ENCODE data around the gene YJU2.
"Not testable (repeated sequence)": the region's sequence is repeated elsewhere in the genome, so short reads cannot be mapped to it uniquely, and the experiment has no call there.

Gene YJU2

DNA sequence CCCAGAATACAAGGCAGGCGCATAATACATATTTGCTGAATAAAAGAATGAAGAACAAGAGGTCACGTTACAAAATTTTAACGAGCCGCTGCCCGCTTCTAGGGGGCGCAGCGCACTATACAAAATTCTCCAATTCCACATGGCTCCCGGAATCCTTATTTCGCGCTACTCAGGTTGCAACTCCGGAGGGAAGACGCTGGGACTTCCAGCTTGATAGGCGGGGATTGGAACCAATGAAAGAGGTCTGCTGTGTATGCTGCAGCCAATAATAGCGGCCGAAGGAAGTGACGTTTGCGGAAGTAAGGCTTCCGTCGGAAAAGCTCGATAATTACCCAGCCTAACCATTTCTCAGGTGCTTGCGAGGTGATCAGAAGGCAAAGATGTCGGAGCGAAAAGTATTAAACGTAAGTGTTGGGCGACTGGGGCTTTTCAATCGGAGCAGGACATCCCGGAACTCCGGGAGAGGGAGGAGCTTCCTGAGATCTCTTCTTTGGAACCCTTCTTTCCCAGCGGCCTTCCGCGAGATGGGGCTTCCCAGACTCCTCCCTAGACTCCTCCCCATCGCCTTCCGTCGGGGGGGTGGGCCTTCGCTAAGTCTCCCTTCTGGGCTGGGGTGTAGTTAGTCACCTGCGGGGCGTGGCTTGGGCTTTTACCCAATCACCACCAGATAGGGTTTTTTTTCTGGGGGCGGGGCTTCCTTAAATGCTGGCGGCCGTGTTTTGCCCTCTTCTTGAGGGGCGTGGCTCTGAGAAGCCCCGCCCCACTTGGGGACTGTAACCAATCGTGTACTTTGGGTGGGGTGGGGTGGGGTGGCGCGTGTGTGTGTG lies at the start of gene YJU2:
YJU2 (plus strand) TSS at position 314 of the 827 bp plus-strand sequence; CDS start at position 381, 67 bp downstream.
- peak; percentile 99 for DNase-seq (ENCODE audit: low read depth)

DNA sequence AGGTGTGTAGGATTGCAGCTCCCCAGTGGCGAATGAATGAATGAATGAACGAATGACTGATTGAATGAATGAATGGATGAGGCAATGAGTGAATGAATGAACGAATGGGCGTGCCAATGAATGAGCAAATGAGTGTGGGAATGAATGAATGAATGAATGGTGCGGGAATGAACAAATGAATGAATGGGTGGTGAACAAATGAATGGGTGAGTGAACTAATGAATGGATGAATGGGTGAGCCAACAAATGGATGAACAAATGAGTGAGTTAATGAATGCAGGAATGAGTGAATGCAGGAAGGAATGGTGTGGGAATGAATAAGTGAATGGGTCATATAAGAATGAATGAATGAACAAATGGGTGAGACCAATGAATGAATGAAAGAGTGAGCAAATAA lies 49.7 kb upstream of the YJU2 start:
- DNase-seq (ENCODE audit: low read depth) = no peak

DNA sequence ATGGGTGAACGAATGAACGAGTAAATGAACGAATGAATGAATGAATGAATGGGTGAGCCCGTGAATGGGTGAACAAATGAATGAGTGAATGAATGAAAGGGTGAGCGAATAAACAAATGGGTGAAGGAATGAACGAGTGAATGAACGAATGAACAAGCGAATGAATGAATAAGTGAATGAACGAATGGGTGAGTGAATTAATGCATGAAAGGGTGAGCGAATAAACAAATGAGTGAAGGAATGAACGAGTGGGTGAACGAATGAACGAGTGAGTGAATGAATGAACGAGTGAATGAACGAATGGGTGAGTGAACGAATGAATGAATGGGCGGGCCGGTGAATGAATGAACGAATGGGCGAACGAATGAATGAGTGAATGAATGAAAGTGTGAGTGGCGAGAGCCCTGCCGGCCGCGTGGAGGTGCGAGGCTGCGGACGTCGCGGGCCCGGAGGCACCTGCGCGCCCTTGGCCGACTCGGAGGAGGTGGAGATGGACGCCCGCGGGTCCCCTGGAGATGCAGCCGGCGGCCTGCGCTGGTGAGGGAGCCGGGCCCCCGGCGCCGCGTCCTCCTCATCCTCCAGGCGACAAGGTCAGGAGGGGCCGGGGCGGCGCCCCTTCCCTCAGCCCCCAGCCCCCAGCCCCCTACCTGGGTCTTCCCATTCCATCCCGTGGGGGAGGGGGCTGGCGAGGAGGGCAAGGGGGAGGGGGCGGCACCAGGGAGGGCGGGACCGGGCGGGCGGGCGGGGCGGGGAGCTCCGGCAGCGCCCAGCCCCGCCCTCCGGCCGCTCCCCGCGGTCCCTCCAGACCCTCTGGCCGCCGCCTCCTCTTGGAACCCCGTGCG lies 49.0 kb upstream of the YJU2 start:
- no peak for DNase-seq (ENCODE audit: low read depth)

DNA sequence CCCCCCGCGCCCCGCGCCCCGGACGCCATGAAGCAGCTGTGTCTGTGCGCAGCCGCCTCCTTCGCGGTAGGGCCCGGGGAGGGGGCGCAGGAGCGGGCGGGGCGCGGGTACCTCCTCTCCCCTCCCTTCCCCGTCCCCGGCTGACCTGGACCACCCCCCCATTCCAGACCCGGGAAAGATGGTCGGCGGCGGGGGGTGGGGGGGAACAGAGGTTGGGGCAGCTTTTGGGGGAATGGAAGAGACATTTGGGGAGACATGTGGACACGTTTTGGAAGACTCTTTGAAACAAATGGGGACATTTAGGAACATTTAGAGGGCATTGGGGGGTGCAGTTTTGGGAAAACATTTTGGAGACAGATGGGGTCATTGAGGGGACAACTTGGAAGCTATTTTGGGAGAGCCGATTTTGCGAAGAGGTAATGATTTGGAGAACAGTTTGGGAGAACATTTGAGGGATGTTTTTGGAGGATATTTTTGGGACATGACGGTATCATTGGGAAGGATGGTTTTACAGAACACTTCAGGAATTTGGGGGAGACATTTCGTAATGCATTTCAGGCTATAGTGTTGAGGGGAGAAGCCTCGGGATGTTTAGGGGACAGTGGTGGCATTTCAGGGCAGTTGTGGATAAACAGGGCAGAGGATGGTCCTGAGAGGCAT lies 48.3 kb upstream of the YJU2 start:
- DNase-seq (ENCODE audit: low read depth) = no peak

DNA sequence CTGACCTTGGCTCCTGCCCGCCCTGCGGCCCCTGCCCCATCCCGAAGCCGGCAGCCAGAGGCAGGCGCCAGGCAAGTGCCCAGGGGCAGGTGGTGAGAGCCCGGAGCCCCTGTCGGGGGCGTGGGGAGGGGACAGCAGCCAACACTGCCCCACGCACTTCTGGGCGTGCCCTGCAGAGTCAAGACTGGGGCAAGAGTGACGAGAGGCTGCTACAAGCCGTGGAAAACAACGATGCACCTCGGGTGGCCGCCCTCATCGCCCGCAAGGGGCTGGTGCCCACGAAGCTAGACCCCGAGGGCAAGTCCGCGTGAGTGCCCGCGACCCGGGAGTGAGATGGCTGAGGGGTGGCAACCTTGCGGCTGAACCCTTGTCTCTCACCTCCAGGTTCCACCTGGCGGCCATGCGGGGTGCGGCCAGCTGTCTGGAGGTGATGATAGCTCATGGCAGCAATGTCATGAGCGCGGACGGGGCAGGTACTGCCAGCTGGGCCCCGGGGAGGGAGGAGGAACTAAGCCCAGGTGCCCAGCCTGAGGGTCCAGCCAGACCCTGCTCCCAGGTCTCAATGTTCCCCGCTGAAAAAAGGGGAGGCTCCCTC lies 47.1 kb upstream of the YJU2 start:
- DNase-seq (ENCODE audit: low read depth) = no peak

DNA sequence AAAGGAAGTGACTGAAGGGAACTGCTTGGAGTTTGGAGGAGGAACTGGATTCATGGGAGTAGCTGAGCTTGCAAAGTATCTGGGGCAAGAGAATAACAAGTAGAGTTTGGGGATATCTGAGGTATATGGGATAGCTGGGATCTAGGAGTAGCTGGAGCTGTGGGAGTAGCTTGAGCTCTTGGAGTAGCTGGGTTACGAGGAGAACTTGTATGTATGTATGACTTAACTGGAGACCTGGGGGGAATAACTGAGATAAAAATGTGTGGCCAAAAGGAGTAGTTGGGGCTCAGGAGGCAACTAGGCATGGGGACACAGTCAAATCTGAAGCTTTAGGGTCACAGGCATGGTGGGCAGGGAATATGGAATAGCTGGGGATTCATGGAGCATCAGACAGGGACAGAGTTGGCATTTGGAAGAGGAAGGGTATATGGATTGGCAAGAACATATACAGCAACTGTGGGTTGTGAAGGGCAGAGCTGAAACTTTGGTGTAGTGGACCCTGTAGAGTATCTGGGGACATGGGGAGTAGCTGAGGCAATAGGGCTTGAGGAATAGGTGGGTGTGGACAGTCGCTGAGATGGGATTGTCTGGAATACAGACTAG lies 45.8 kb upstream of the YJU2 start:
- DNase-seq (ENCODE audit: low read depth) = no peak

DNA sequence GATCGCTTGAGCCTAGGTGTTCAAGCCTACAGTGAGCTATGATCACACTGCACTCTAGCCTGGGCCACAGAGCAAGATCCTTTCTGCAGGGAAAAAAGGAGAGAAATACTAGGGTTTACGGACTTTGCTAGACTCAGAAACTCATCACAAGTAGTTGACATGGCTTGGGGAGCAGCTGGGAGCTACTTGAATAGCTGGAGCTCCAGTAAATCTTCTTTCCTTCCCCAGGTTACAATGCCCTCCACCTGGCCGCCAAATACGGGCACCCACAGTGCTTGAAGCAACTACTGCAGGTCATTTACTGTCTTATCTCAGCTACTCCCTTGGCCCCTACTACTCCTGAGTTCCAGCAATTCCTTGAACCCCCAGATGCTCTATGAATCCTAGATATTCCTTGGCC lies 45.1 kb upstream of the YJU2 start:
- DNase-seq (ENCODE audit: low read depth) = no peak

DNA sequence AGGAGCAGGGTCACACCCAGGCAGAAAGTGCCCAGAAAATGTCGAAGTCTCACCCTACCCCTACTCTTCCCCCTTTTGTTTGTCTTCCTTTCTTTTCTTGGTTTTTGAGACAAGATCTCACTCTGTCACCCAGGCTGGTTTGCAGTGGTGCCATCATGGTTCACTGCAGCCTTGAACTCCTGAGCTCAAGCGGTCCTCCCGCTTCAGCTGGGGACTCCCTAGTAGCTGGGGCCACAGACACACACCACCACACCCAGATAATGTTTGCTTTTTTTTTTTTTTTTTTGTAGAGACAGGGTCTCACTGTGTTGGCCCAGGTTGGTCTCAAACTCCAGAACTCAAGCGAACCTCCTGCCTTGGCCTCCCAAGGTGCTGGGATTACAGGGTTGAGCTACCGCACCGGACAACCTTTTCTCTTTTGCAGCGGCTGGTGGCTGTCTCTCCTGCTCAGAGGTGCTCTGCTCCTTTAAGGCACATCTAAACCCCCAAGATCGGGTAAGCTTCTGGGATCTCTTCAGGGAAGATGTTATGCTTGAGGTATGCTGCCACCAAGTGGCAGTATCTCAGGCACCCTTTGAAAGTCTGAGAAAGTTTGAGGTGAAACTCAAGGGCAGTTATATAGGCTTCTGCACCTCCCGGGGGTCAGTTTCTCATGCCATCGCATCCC lies 39.9 kb upstream of the YJU2 start:
- no peak for DNase-seq (ENCODE audit: low read depth)

DNA sequence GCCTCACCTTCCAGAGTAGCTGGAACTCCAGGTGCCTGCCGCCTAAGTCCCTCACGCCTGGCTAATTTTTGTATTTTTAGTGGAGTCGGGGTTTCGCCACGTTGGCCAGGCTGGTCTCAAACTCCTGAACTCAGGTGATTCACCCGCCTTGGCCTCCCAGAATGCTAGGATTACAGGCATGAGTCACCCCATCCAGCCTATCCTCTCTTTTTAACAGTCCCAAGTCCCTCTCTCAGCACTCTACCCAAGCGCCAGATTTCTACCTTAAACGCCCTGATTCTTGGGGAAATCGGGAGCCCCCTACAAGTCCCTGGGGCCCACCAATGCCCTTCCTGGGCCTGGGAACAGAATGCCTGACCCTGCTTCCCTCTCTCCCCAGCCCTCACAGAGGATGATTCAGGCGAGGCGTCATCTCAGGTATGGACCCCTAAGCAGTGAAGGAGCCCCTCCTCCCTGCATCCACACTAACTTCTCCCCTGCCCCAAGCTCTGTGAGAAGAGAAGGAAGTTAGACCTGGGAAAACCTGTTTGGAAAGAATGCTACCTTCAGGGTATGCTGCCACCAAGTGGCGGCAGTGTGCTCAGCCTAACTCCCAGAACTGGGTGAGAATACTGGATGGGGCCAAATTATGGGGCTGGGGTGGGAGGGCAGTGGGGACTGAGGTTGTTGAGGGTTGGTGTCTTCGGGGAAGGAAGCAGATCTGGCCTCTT lies 38.3 kb upstream of the YJU2 start:
- no peak for DNase-seq (ENCODE audit: low read depth)

DNA sequence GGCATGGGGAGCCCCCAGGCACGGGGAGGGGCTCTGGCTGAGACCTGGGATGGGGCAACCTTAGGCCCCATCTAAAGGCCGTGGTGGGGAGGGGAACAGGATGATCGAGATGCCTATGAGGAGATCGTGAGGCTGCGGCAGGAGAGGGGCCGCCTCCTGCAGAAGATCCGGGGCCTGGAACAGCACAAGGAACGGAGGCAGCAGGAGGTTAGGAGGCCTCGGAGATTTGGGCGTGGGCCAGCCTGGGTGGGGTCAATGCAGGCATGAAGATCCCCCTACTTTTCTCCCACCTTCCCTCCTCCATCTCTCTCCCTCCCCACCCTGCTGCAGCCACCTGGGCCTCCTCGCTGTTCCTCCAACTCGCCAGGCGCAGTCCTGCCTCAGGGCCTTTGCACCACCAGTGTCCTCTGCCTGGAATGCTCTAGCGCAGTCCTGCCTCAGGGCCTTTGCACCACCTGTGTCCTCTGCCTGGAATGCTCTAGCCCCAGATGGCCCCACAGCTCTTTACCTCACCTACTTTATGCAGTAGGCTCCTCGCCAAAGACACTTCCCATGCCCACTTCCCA lies 36.6 kb upstream of the YJU2 start:
- no peak for DNase-seq (ENCODE audit: low read depth)

DNA sequence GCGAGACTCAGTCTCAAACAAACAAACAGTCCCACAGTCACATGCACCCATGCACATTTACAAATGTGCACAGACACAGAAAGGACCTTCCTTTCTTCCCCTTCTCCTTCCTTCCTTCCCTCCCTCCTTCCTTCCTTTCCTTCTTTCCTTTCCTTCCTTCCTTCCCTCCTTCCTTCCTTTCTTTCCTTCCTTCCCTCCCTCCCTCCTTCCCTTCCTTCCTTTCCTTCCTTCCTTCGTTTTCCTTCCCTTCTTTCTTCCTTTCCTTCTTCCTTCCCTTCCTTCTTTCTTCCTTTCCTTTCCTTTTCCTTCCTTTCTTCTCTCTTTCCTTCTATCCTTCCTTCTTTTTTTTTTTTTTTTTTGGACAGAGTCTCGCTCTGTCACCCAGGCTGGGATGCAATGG lies 33.8 kb upstream of the YJU2 start:
- no peak for DNase-seq (ENCODE audit: low read depth)

DNA sequence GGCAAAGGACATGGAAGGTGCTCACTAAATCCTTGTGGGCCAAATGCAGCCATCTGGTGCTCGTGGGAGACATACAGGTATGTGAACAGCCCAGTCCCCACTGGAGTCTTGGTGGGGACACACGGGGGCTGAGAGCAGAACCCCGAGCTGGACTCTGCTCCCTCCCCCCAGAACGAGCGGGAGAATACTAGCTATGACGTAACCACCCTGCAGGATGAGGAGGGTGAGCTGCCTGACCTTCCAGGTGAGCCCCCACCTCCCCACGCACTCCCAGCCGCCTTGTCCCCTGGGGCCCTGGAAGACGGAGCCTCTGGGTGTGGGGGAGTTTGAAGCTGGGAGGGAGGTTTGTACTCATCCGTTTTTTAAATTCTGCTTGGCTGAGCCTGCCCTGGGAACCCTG lies 31.1 kb upstream of the YJU2 start:
- DNase-seq (ENCODE audit: low read depth) = no peak

DNA sequence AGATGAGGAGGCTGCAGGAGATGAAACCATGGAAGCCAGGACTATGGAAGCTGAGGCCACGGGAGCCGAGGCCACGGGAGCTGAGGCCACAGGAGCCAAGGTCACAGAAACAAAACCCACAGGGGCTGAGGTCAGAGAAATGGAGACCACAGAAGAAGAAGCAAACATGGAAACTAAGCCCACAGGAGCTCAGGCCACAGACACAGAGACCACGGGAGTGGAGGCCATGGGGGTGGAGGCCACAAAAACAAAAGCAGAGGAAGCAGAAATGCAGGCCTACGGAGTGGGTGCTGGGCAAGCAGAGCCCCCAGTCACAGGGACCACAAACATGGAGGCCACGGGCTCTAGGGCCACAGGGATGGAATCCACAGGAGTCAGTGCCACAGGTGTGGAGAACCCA lies 30.0 kb upstream of the YJU2 start:
- no peak for DNase-seq (ENCODE audit: low read depth)

DNA sequence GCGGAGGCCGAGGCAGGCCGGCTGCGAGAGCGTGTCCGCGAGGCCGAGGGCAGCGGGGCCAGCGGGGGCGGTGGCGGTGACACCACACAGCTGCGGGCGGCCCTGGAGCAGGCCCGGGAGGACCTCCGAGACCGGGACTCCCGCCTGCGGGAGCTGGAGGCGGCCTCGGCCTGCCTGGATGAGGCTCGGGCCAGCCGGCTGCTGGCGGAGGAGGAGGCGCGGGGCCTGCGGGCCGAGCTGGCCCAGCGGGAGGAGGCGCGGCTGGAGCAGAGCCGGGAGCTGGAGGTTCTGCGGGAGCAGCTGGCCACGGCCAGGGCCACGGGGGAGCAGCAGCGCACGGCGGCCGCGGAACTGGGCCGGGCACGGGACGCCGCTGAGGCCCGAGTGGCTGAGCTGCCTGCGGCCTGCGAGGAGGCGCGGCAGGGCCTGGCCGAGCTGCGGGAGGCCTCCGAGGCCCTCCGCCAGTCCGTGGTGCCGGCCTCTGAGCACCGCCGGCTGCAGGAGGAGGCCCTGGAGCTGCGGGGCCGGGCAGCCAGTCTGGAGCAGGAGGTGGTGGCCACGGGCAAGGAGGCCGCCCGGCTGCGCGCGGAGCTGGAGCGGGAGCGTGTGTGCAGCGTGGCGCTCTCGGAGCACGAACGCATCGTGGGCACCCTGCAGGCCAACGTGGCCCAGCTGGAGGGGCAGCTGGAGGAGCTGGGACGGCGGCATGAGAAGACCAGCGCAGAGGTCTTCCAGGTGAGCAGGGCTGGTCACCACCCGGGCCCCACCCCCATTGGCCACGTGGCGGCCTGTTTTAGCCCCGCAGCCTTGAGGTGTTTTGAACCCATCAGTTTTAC lies 29.2 kb upstream of the YJU2 start:
- no peak for DNase-seq (ENCODE audit: low read depth)

DNA sequence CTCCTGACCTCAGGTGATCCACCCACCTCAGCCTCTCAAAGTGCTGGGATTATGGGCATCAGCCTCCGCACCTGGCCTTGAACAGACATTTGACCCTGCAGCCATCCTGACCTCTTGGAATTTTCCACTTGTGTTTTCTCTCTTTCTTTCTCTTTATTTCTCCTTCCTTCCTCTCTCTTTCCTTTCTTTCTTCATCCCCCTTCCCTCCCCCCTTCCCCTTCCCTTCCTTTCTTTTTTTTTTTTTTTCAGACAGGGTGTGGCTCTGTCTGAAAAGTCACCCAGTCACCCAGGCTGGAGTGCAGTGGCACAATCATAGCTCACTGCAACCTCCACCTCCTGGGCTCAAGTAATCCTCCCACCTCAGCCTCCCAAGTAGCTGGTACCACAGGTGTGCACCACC lies 28.4 kb upstream of the YJU2 start:
- not testable (repeated sequence) for DNase-seq (ENCODE audit: low read depth)

DNA sequence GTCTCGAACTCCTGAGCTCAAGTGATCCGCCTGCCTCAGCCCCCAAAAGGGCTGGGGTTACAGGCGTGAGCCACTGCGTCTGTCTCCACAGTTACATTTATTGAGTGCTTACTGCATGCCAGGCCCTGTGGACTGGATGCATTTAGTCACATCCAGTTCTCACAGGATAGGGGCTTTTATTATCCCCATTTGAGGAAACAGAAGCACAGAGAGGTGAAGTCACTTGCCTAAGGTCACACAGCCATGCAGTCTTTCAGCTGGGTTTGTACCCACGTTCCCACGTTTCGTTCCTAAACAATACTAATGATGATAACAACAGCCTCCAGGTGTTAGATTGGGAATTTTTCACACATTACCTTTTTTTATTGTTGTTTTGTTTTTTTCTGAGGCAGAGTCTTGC lies 26.7 kb upstream of the YJU2 start:
- DNase-seq (ENCODE audit: low read depth) = no peak

DNA sequence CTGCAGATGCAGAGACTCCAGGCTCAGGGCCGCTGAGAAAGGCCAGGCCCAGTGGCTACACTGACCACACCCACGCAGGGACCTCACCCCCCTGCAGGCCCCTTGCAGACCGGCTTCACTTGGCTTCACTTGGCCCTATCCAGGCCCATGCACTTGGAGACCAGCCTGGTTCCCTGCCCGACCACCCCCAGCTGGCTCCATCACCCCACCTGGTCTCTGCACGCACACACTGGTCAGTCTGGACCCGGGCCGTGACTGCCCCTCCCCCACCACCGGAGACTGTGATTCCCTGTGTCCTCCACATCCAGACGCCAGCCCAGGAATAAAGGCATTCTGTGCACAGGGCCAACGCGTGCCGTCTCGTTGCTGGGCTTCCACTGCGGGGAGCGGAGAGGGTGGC lies 22.4 kb upstream of the YJU2 start:
- DNase-seq (ENCODE audit: low read depth) = no peak

DNA sequence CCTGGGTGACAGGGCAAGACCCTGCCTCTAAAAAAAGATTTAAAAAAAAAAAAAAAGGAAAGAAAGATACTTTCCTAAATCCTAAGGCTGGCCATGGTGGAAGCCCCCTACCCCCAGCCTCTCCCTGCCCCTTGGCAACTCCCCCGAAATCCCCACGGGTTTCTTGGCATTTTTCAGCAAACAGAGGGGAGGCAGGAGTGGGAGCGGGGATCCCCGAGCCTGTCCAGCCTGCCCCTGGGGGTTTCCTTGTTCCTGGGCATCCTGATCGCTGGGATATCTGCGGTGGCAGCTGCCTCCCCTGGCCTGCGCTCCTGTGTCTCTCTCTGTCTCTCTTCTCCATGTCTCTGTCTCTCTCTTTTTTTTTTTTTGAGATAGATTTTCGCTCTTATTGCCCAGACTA lies 21.0 kb upstream of the YJU2 start:
- no peak for DNase-seq (ENCODE audit: low read depth)

DNA sequence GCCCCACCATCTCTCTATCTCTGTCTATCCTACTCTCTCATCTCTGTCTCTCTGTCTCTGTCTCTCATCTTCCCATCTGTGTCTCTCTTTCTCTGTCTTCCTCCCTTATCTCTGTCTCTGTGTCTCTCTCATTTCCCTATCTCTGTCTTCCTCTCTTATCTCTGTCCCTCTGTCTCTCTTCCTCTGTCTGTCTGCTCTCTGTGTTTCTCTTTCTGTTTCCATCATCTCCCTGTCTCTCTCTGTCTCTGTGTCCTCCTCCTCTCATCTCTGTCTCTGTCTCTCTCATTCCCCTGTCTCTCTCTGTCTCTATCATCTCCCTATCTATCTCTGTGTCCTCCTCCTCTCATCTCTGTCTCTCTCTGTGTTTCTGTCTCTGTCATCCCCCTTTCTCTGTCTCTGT lies 19.1 kb upstream of the YJU2 start:
- no peak for DNase-seq (ENCODE audit: low read depth)

DNA sequence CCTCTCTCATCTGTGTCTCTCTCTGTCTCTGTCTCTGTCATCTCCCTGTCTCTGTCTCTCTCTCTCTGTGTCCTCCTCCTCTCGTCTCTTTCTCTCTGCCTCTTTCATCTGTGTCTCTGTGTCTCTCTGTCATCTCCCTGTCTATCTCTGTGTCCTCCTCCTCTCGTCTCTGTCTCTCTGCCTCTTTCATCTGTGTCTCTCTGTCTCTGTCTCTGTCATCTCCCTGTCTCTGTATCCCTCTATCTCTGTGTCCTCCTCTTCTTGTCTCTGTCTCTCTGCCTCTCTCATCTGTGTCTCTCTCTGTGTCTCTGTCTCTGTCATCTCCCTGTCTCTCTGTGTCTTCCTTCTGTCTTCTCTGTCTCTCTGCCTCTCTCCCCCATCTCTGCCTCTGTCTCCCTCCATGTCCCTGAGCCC lies 18.1 kb upstream of the YJU2 start:
- no peak for DNase-seq (ENCODE audit: low read depth)
